ENCODE data around the gene ZMYM4.
"Not testable (repeated sequence)": the region's sequence is repeated elsewhere in the genome, so short reads cannot be mapped to it uniquely, and the experiment has no call there.

Gene ZMYM4

GRCh38 chr1:35361638-35362037, 93.1 kb downstream of the ZMYM4 start:
- H3K9me3 ChIP-seq (ENCODE audit: control insufficient read depth in 2 of 2, low read length in 2 of 2) = no peaks in the 10 kb centered on the region
- H3K4me1 ChIP-seq (ENCODE audit: control insufficient read depth in 2 of 2, insufficient read depth in 2 of 2, low read length in 2 of 2) = no peaks in the 10 kb centered on the region
- no peaks in the 10 kb centered on the region for H3K27me3 ChIP-seq (ENCODE audit: control insufficient read depth in 2 of 2, insufficient read depth in 2 of 2, low read length in 2 of 2)
- H3K27ac ChIP-seq (ENCODE audit: low read depth in 2 of 2, low read length in 2 of 2) = no peak overlapping the region
- H3K36me3 ChIP-seq (ENCODE audit: control insufficient read depth in 2 of 2, insufficient read depth in 2 of 2, low read length in 2 of 2) = peaks cover 0 to 12% of the 10 kb centered on the region in 2 donors
- H3K4me3 ChIP-seq (ENCODE audit: low read length in 2 of 2) = no peak overlapping the region
- H3K9ac ChIP-seq (ENCODE audit: low read depth in 1 of 2, low read length in 2 of 2) = no peak overlapping the region

- Histone ChIP-seq H3K9ac (ENCODE audit: low read depth in 1 of 2, low read length in 2 of 2) (no peak overlapping the region), H3K27me3 (ENCODE audit: control insufficient read depth in 2 of 2, insufficient read depth in 2 of 2, low read length in 2 of 2) (no peaks in the 10 kb centered on the region), H3K9me3 (ENCODE audit: control insufficient read depth in 2 of 2, low read length in 2 of 2) (no peaks in the 10 kb centered on the region), H3K4me3 (ENCODE audit: low read length in 2 of 2) (no peak overlapping the region), H3K27ac (ENCODE audit: low read depth in 2 of 2, low read length in 2 of 2) (no peak overlapping the region), H3K36me3 (ENCODE audit: control insufficient read depth in 2 of 2, insufficient read depth in 2 of 2, low read length in 2 of 2) (peaks cover 0 to 12% of the 10 kb centered on the region in 2 donors), H3K4me1 (ENCODE audit: control insufficient read depth in 2 of 2, insufficient read depth in 2 of 2, low read length in 2 of 2) (no peaks in the 10 kb centered on the region)
Observed at GRCh38 chr1:35364741-35365140, 96.2 kb downstream of the ZMYM4 start.

- Histone ChIP-seq H3K4me3 (ENCODE audit: low read length in 2 of 2) (no peak overlapping the region), H3K36me3 (ENCODE audit: control insufficient read depth in 2 of 2, insufficient read depth in 2 of 2, low read length in 2 of 2) (peaks cover 0 to 8% of the 10 kb centered on the region in 2 donors), H3K27me3 (ENCODE audit: control insufficient read depth in 2 of 2, insufficient read depth in 2 of 2, low read length in 2 of 2) (no peaks in the 10 kb centered on the region), H3K9me3 (ENCODE audit: control insufficient read depth in 2 of 2, low read length in 2 of 2) (no peaks in the 10 kb centered on the region), H3K9ac (ENCODE audit: low read depth in 1 of 2, low read length in 2 of 2) (no peak overlapping the region), H3K4me1 (ENCODE audit: control insufficient read depth in 2 of 2, insufficient read depth in 2 of 2, low read length in 2 of 2) (no peaks in the 10 kb centered on the region), H3K27ac (ENCODE audit: low read depth in 2 of 2, low read length in 2 of 2) (no peak overlapping the region)
Observed at GRCh38 chr1:35367914-35368313, 99.4 kb downstream of the ZMYM4 start.

- Histone ChIP-seq H3K27ac (ENCODE audit: low read depth in 2 of 2, low read length in 2 of 2) (no peak overlapping the region), H3K4me3 (ENCODE audit: low read length in 2 of 2) (no peak overlapping the region)
Observed at GRCh38 chr1:35369922-35370671, 101.6 kb downstream of the ZMYM4 start.

GRCh38 chr1:35371506-35371905, 103.0 kb downstream of the ZMYM4 start:
- Histone ChIP-seq H3K4me3 (ENCODE audit: low read length in 2 of 2) (no peak overlapping the region), H3K9me3 (ENCODE audit: control insufficient read depth in 2 of 2, low read length in 2 of 2) (no peaks in the 10 kb centered on the region), H3K9ac (ENCODE audit: low read depth in 1 of 2, low read length in 2 of 2) (no peak overlapping the region), H3K4me1 (ENCODE audit: control insufficient read depth in 2 of 2, insufficient read depth in 2 of 2, low read length in 2 of 2) (no peaks in the 10 kb centered on the region), H3K36me3 (ENCODE audit: control insufficient read depth in 2 of 2, insufficient read depth in 2 of 2, low read length in 2 of 2) (no peaks in the 10 kb centered on the region), H3K27ac (ENCODE audit: low read depth in 2 of 2, low read length in 2 of 2) (no peak overlapping the region), H3K27me3 (ENCODE audit: control insufficient read depth in 2 of 2, insufficient read depth in 2 of 2, low read length in 2 of 2) (no peaks in the 10 kb centered on the region)

More at GRCh38 chr1:35369922-35370671, 101.6 kb downstream of the ZMYM4 start:
- no peaks in the 10 kb centered on the region for H3K9me3 ChIP-seq (ENCODE audit: control insufficient read depth in 2 of 2, low read length in 2 of 2)
- no peaks in the 10 kb centered on the region for H3K27me3 ChIP-seq (ENCODE audit: control insufficient read depth in 2 of 2, insufficient read depth in 2 of 2, low read length in 2 of 2)
- H3K4me1 ChIP-seq (ENCODE audit: control insufficient read depth in 2 of 2, insufficient read depth in 2 of 2, low read length in 2 of 2) = no peaks in the 10 kb centered on the region
- H3K9ac ChIP-seq (ENCODE audit: low read depth in 1 of 2, low read length in 2 of 2) = no peak overlapping the region
- H3K36me3 ChIP-seq (ENCODE audit: control insufficient read depth in 2 of 2, insufficient read depth in 2 of 2, low read length in 2 of 2) = no peaks in the 10 kb centered on the region

- Histone ChIP-seq H3K9ac (ENCODE audit: low read depth in 1 of 2, low read length in 2 of 2) (no peak overlapping the region), H3K27me3 (ENCODE audit: control insufficient read depth in 2 of 2, insufficient read depth in 2 of 2, low read length in 2 of 2) (no peaks in the 10 kb centered on the region), H3K27ac (ENCODE audit: low read depth in 2 of 2, low read length in 2 of 2) (no peak overlapping the region), H3K4me1 (ENCODE audit: control insufficient read depth in 2 of 2, insufficient read depth in 2 of 2, low read length in 2 of 2) (no peaks in the 10 kb centered on the region), H3K36me3 (ENCODE audit: control insufficient read depth in 2 of 2, insufficient read depth in 2 of 2, low read length in 2 of 2) (no peaks in the 10 kb centered on the region), H3K4me3 (ENCODE audit: low read length in 2 of 2) (no peak overlapping the region), H3K9me3 (ENCODE audit: control insufficient read depth in 2 of 2, low read length in 2 of 2) (no peaks in the 10 kb centered on the region)
Observed at GRCh38 chr1:35377555-35377954, 109.0 kb downstream of the ZMYM4 start.

- Histone ChIP-seq H3K9ac (ENCODE audit: low read depth in 1 of 2, low read length in 2 of 2) (no peak overlapping the region), H3K4me3 (ENCODE audit: low read length in 2 of 2) (no peak overlapping the region), H3K27ac (ENCODE audit: low read depth in 2 of 2, low read length in 2 of 2) (no peak overlapping the region), H3K27me3 (ENCODE audit: control insufficient read depth in 2 of 2, insufficient read depth in 2 of 2, low read length in 2 of 2) (no peaks in the 10 kb centered on the region), H3K9me3 (ENCODE audit: control insufficient read depth in 2 of 2, low read length in 2 of 2) (no peaks in the 10 kb centered on the region), H3K4me1 (ENCODE audit: control insufficient read depth in 2 of 2, insufficient read depth in 2 of 2, low read length in 2 of 2) (no peaks in the 10 kb centered on the region), H3K36me3 (ENCODE audit: control insufficient read depth in 2 of 2, insufficient read depth in 2 of 2, low read length in 2 of 2) (no peaks in the 10 kb centered on the region)
Observed at GRCh38 chr1:35379317-35380000, 111.0 kb downstream of the ZMYM4 start.

- H3K36me3 ChIP-seq (ENCODE audit: control insufficient read depth in 2 of 2, insufficient read depth in 2 of 2, low read length in 2 of 2); H3K9me3 ChIP-seq (ENCODE audit: control insufficient read depth in 2 of 2, low read length in 2 of 2); H3K4me1 ChIP-seq (ENCODE audit: control insufficient read depth in 2 of 2, insufficient read depth in 2 of 2, low read length in 2 of 2); H3K27ac ChIP-seq (ENCODE audit: low read depth in 2 of 2, low read length in 2 of 2); H3K9ac ChIP-seq (ENCODE audit: low read depth in 1 of 2, low read length in 2 of 2); H3K4me3 ChIP-seq (ENCODE audit: low read length in 2 of 2); H3K27me3 ChIP-seq (ENCODE audit: control insufficient read depth in 2 of 2, insufficient read depth in 2 of 2, low read length in 2 of 2): not testable (repeated sequence)
Observed at GRCh38 chr1:35380111-35380510, 111.6 kb downstream of the ZMYM4 start.

- Histone ChIP-seq H3K4me1 (ENCODE audit: control insufficient read depth in 2 of 2, insufficient read depth in 2 of 2, low read length in 2 of 2) (no peaks in the 10 kb centered on the region), H3K27ac (ENCODE audit: low read depth in 2 of 2, low read length in 2 of 2) (no peak overlapping the region), H3K9ac (ENCODE audit: low read depth in 1 of 2, low read length in 2 of 2) (no peak overlapping the region), H3K36me3 (ENCODE audit: control insufficient read depth in 2 of 2, insufficient read depth in 2 of 2, low read length in 2 of 2) (peaks cover 7 to 10% of the 10 kb centered on the region in 2 donors), H3K9me3 (ENCODE audit: control insufficient read depth in 2 of 2, low read length in 2 of 2) (no peaks in the 10 kb centered on the region), H3K27me3 (ENCODE audit: control insufficient read depth in 2 of 2, insufficient read depth in 2 of 2, low read length in 2 of 2) (no peaks in the 10 kb centered on the region), H3K4me3 (ENCODE audit: low read length in 2 of 2) (no peak overlapping the region)
Observed at GRCh38 chr1:35382107-35382506, 113.6 kb downstream of the ZMYM4 start.

GRCh38 chr1:35386290-35386689, 117.8 kb downstream of the ZMYM4 start:
- no peak overlapping the region for H3K9ac ChIP-seq (ENCODE audit: low read depth in 1 of 2, low read length in 2 of 2)
- H3K27ac ChIP-seq (ENCODE audit: low read depth in 2 of 2, low read length in 2 of 2) = no peak overlapping the region
- no peaks in the 10 kb centered on the region for H3K4me1 ChIP-seq (ENCODE audit: control insufficient read depth in 2 of 2, insufficient read depth in 2 of 2, low read length in 2 of 2)
- H3K27me3 ChIP-seq (ENCODE audit: control insufficient read depth in 2 of 2, insufficient read depth in 2 of 2, low read length in 2 of 2) = no peaks in the 10 kb centered on the region
- no peaks in the 10 kb centered on the region for H3K9me3 ChIP-seq (ENCODE audit: control insufficient read depth in 2 of 2, low read length in 2 of 2)
- no peak overlapping the region for H3K4me3 ChIP-seq (ENCODE audit: low read length in 2 of 2)
- peaks cover 15 to 23% of the 10 kb centered on the region in 2 donors for H3K36me3 ChIP-seq (ENCODE audit: control insufficient read depth in 2 of 2, insufficient read depth in 2 of 2, low read length in 2 of 2)
